ENCODE results near the gene LZTR1. TPM values are rescaled to one million over a fixed set of nuclear protein-coding genes. Genes with fewer than 3 reads are reported as not detected.
A peak's percentile ranks its signal among the peaks of the same experiment; 100 is the strongest.

Gene LZTR1
- total RNA-seq, 2 experiments from 2014 or later = 29.1 to 34.5 TPM

GRCh38 chr22:21020802-21021429 lies 38.8 kb downstream of the LZTR1 start:
- Mint-ChIP-seq H3K27me3 (no peaks in the 10 kb centered on the region), H3K4me3 (no peak overlapping the region), H3K36me3 (ENCODE audit: low read depth) (no peaks in the 10 kb centered on the region), H3K27ac (no peak overlapping the region), H3K4me1 (ENCODE audit: low read depth) (peaks cover 10% of the 10 kb centered on the region), H3K9me3 (no peaks in the 10 kb centered on the region)
- CTCF ChIA-PET = interaction anchor here (0.7 to 1.7 kb wide), 14 partner anchors 8 to 218 kb away, joined by 3 to 7 read pairs (median 3); partner anchors contain the start of genes CRKL, LRRC74B and SLC7A4
- intact Hi-C loops (cut with micrococcal nuclease) = no loop called here
- peak; percentile 60 for DNase-seq
- POLR2A ChIA-PET = interaction anchor here (0.6 to 1.0 kb wide), 2 partner anchors 18 to 604 kb away, joined by 3 read pairs; no protein-coding TSS in a partner anchor
- TF ChIP-seq, protein P1, sequence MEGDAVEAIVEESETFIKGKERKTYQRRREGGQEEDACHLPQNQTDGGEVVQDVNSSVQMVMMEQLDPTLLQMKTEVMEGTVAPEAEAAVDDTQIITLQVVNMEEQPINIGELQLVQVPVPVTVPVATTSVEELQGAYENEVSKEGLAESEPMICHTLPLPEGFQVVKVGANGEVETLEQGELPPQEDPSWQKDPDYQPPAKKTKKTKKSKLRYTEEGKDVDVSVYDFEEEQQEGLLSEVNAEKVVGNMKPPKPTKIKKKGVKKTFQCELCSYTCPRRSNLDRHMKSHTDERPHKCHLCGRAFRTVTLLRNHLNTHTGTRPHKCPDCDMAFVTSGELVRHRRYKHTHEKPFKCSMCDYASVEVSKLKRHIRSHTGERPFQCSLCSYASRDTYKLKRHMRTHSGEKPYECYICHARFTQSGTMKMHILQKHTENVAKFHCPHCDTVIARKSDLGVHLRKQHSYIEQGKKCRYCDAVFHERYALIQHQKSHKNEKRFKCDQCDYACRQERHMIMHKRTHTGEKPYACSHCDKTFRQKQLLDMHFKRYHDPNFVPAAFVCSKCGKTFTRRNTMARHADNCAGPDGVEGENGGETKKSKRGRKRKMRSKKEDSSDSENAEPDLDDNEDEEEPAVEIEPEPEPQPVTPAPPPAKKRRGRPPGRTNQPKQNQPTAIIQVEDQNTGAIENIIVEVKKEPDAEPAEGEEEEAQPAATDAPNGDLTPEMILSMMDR (IDR thresholded peaks at IDR 0.05) = peak; percentile 44
- peak; percentile 84 for ATAC-seq

GRCh38 chr22:21022507-21022906 lies 40.4 kb downstream of the LZTR1 start:
- TF ChIP-seq, protein P1 (IDR thresholded peaks at IDR 0.05) = no peak
- no peak for DNase-seq
- H3K36me3 Mint-ChIP-seq (ENCODE audit: low read depth) = no peaks in the 10 kb centered on the region
- intact Hi-C loops (cut with micrococcal nuclease) = no loop called here
- H3K27ac Mint-ChIP-seq = no peak overlapping the region
- ChIA-PET CTCF (no interaction called here), POLR2A (no interaction called here)
- ATAC-seq = no peak
- no peak overlapping the region for H3K4me3 Mint-ChIP-seq
- H3K9me3 Mint-ChIP-seq = no peaks in the 10 kb centered on the region
- peaks cover 12% of the 10 kb centered on the region for H3K4me1 Mint-ChIP-seq (ENCODE audit: low read depth)
- no peaks in the 10 kb centered on the region for H3K27me3 Mint-ChIP-seq

GRCh38 chr22:21022955-21023614 lies 41.0 kb downstream of the LZTR1 start:
- Mint-ChIP-seq H3K9me3 (no peaks in the 10 kb centered on the region), H3K27ac (no peak overlapping the region), H3K36me3 (ENCODE audit: low read depth) (no peaks in the 10 kb centered on the region), H3K4me1 (ENCODE audit: low read depth) (peaks cover 12% of the 10 kb centered on the region), H3K27me3 (no peaks in the 10 kb centered on the region), H3K4me3 (no peak overlapping the region)
- ATAC-seq = no peak
- TF ChIP-seq, protein P1 (IDR thresholded peaks at IDR 0.05) = no peak
- intact Hi-C loops (cut with micrococcal nuclease) = no loop called here
- ChIA-PET POLR2A (no interaction called here), CTCF (interaction anchor here (1.2 kb wide), 1 partner anchor 84 kb away, joined by 3 read pairs; no protein-coding TSS in a partner anchor)
- DNase-seq = no peak

- TF ChIP-seq, protein P1 (IDR thresholded peaks at IDR 0.05) = no peak
- H3K4me1 Mint-ChIP-seq (ENCODE audit: low read depth) = peaks cover 12% of the 10 kb centered on the region
- ChIA-PET CTCF (no interaction called here), POLR2A (no interaction called here)
- ATAC-seq (peak; percentile 73), DNase-seq (peak; percentile 56)
- H3K27me3 Mint-ChIP-seq = peaks cover 2% of the 10 kb centered on the region
- H3K27ac Mint-ChIP-seq = peak overlapping the region; percentile 63
- intact Hi-C loops (cut with micrococcal nuclease) = no loop called here
- no peaks in the 10 kb centered on the region for H3K36me3 Mint-ChIP-seq (ENCODE audit: low read depth)
- H3K9me3 Mint-ChIP-seq = no peaks in the 10 kb centered on the region
- no peak overlapping the region for H3K4me3 Mint-ChIP-seq
These were observed 43.2 kb downstream of the LZTR1 start for GRCh38 chr22:21025266-21025665.
